Activated T-cell treated with anti-CD3 and anti-CD28 coated beads, Interleukin-2, amount 50 U/mL, for 48 hours (primary cell): ENCODE data around the gene ZER1.
A peak's percentile ranks its signal among the peaks of the same experiment; 100 is the strongest.

Experiments used
- DNase-seq, 2 experiments: peaks; one replicate each; pipeline ENCODE4 v3.0.0-alpha.2; 2020

ZER1 gene

DNA sequence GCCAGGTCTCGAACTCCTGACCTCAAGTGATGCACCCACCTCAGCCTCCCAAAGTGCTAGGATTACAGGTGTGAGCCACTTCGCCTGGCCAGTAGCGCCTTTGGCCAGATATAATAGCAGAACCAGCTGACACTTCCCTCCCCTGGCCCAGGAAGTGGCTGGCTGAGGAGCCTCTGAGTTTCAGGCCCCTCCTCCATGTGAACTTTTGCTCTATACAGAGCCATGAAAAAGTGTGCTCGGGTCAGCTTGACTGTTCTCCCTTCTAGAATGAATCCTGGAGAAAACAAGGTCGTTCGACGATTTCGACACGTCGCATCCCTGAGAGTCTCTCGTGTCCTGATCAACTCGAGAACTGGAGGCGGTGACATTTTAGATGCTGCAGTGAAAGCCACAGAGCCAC lies 39.2 kb downstream of the ZER1 start:
- no peak for DNase-seq

DNA sequence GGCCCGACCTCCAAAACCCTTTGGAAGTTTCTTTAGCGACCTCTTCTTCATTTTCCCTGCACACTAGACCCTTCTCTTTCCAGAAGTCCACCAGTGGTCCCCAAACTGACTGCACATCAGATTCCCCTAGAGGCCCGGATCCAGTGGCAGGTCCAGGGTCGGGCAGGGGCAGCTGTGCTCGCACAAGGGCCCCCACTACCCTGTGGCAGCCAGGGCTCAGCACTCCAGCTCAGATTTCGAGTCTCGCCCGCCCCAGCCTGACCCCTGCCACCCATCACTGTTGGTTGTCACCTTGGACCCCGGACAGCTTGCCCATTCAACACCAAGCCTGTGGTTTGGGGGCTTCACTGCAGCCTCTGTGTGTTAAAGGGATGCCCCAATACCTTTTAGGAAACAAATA lies 40.0 kb downstream of the ZER1 start:
- DNase-seq, result no peak

DNA sequence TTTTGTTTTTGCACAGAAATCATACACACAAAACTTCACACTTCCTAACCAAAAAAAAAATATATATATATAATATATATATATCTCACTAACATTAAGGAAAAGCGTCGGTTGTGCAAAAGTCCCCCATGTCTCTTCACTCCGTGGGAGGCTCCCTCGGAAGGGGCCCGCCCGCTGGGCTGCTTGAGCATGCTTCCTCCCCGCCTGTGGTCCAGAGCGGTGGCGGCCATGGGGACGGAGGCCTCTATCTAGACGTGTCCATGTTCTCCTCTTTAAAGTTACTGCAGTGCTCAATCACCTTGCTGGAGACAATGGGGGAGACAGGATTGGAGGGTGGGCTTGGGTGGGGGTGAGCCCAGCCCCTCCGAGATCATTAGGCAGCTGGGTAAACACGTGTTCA lies 40.6 kb downstream of the ZER1 start:
- no peak for DNase-seq

DNA sequence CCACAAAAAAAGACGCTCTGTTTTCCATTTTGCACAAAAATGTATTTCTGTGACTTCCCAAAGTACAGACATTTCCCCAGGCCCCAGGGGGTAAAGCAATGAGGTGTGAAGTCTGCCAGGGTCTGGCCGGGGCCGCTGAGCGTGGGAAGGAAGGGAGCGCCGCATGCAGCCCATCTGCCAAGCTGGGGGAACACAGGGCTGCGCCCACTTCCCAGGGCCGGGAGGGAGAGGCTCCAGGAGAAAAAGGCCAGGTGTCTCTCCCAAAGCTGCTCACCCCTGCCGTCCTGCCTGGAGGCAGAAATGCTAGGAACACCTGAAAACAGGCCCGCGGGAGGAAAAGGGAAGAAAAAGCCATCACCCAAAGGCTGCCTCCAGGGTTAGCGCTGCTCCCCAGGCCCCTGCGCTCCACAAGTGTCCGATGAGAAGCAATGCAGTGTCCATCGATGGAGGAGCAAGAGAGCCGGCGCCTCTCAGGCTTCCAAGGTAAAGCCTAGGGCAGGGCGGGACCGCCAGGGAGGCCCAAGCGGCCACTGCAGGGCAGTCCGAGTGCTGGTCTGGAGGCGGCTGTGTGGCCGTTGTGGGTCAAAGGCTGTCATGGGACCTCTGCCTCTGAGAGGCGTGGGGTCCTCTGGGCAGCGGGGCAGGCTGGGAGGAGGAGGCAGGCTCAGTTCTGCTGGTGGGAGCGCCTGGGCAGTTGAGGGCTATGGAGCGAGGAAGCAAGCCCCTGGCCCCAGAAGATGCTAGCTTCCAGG lies 41.8 kb downstream of the ZER1 start:
- DNase-seq, result no peak

DNA sequence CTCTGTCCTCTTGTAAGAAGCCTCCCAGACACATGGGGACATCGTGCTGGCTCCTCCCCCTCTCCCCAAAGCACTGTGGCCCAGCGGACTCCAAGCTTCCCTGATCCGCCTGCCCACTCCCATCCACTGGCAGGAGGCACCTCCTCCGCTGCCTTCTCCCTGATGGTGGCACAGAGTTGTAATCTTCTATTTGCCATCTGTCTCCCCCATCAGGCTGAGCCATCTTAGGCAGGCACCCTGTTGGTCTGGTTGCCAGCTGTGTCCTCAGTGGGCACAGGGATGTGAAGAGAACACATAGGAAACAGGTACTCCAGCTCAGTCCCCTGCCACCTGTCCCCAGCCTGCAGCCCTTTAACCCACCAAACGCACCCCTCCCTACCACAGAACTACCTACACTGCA lies 42.4 kb downstream of the ZER1 start:
- DNase-seq, result no peak

DNA sequence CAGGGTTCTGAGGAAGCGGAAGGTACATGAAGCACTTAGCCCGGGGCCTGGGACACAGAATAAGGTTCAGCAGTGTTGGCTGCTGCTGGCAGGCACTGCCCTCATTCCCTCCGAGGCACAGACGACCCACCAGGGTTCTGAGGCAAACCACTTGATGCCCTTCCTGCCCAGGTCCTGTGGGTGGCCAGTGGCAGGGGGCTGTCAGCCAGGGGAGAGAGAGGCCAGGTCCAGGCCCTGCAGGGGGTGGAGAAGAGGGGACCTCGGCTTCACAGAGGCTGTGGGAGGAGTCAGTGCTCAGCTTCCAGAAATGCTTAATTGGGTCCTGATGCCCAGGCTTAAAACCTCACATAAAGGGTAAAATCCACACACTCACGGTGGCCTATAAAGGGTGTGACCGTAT lies 43.4 kb downstream of the ZER1 start:
- DNase-seq, result no peak

DNA sequence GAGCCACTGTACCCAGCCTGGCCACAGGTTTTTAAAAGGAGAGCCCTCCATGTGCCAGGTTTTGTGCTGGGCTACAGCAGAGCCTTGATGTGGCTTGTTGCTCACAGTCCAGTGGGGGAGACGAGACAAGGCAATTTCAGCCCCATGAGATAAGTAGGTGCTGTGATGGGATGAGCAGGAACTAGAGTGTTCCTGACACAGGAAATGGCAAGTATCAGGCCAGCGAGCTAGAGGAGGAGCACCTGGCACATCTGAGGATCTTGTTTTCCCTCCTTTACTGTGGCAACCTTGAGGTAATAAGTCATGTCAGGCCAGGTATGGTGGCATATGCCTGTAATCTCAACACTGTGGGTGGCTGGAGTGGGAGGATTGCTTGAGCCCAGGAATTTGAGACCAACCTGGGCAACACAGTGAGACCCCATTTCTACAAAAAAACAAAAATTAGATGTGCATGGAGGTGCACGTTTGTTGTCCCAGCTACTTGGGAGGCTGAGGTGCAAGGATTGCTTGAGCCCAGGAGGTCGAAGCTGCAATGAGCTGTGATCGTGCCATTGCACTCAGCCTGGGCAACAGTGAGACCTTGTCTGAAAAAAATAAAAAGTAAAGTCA lies 44.0 kb downstream of the ZER1 start:
- no peak for DNase-seq

DNA sequence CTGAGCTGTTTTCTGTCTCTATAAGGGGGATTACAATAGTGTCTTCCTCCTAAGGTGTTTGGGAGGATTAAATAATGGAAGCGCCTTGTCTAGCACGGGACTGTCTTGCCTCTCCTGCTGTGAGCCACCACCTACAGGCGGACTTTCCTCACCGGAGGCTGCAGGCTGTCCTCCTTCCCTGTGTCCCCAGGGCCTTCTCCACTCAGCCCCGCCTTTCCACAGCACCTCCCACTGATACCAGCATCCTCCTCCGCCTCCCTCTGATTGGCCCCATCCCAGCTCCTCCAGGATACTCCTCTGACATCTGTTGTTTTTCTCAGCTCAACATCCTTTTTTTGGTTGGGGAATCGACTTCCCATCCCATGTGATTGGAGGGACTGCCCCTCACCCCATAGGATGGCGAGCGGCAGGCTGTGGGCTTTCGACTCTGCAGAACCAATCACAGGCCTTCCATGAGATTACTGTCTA lies 46.9 kb downstream of the ZER1 start:
- peak; percentile 57 to 69 for DNase-seq

DNA sequence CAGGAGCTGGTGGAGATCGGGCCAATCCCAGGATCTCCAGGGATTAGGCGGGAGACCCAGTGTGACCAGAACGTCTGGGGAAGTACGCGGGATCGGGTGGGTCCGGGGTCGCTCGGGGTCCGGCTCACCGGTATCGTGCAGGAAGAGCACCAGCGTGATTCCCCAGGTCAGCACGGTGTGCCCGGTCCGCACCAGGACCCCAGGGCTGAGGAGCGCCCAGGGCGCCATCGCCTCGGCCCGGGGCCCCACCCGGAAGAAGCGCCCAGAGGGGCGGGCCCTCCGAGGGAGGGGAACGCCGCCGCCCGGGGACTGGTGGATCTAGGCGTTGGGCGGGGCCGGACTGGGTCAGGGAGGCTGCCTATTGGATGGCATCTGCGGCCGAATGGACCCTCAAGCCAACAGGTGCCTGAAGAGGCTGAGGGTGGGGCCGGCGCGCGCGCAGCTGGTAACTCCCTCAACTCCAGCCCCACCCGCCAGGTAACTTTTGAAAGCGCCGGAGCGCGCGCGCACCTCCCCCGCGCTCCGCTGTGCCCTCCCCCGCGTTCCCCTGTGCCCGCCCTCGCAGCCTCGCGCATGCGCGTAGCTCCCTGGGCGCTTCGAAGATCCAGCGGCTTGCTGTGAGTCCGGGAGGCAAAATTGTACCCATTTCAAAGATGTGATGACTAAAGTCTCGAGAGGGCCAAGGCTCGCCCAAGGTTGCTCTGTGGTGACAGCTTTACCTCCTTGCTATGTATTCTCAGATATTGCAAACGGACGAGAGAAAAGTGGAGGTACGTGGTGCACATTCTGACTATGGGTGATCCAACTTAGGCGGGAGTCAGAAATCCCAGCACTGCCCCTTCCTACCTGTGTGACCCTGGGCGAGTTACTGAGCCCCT lies 47.6 kb downstream of the ZER1 start, which contains the start of gene ZDHHC12:
Gene ZDHHC12, minus strand, starts transcription at position 262 of the 878 bp plus-strand sequence. Its CDS starts 34 bp downstream, at position 228.
- DNase-seq, result peak; percentile 99

DNA sequence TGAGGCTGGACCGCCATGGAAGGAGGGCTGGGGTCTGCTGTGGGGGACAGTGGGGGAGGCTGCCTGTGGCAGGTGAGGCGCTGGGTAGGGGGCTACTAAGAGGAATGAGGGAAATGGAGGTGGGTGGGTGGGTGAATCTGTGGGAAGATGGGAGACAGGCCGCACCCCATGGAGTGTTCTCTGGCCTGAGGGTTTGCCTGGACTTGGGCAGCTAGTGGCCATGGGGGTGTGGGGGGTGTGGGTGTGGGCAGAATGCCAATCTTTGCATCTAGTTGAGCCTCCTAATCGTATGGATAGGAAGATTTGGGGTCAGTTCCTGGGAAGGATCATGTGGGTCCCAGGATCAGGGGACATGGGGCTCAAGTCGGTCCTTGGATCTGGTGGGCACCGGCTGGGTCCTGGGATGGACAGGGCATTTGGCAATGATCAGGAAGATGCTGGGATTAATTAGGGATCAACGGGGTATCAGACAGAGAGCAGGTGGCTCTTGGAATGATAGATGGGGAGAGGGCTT lies 48.3 kb downstream of the ZER1 start:
- no peak for DNase-seq

DNA sequence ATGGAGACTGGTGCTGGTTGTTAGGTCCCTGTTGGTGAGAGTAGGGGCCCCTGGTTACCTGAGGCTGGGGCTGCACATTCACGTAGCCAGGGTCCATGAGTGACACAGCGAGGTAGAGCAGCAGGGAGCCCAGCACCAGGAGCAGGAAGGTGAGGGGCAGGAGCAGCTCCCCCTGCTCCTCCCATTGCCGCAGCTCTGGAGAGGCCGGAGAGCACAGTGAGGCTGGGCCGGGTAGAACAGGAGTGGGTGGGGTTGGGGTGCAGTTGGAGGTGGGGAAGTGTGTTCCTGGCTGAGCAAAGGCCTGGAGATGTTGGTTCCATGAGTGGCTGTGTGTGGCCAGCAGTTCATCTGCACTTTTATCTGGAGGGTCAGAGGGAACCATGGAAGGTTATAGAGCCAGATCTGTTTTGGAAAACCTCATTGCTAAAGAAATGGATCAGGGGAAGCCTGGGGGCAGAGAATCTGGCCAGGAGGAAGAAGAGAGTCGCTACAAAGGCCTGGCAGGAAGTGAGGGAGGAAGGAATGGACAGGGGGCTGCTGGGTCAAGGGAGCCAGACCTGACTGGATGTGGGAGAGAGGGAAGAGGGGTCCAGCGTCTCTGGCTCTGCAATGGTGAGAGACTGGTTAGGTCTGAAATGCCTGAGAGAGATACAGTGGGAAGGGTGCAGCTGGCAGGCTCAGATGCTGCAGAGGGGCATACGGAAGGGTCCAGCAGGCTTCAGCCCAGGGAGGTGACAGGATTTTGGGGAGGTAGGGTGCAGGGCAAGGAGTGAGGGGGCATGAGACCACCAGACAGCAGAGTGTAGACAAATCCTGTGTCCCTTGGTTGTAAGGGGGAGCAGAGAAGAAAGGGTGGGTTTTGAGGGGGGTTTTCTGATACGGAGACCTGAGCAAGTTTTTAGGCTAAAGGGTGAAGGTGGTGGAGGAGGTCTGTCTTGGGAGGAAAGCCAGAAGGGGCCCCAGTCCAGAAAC lies 49.1 kb downstream of the ZER1 start:
- no peak for DNase-seq

DNA sequence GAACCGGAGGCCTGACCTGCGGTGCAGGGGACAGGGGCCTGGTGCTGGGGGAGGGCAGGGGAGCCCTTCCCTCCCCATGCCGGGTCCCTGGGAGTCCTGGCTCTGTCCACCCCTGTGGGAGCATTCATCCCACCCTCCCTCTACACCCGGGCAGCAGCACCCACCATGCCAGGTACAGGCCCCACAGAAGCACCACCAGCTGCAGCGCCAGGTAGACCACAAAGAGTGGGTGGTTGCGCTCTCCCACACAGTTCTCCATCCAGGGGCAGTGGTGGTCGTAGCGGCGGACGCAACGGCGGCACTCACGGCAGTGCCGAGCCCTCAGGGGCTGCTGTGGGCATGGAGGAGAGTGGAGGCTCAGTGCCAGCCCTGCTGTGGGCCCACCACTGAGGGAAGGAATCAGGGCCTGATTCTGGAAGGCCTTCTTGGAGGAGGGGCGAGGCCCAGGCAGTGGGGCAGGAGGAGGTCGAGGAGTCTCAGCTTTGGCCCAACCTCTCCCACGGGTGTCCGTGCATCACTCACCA lies 50.2 kb downstream of the ZER1 start:
- no peak for DNase-seq

DNA sequence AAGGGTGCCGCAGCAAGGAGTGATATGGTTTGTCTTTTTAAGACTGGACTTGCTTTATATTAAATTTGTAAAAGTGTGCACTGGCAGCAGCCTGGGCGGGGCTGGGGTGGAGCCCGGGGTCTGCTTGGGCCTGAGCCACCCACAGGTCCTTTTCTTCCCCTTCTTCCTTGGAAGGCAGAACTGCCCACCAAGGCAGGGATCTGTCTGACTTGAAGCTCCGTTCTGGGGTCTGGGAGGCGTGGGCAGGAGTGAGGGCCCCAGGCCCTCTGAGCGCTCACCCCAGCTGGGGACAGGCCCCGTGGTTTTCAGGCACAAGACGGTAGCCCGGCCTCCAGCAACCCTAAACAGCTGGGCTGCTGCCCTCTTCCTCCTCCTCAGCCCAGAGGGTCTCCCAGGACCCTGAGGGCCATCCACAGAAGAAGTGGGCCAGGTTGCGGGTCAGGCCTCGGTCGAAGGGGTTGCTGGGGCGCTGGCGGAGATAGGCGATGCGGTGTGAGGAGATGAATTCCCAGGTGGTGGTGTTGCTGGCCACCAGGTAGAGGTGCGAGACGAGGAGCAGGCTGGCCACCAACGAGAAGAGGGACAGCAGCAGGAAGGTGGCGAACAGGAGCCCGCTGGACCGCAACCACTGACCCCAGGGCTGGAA lies 50.8 kb downstream of the ZER1 start:
- no peak for DNase-seq

DNA sequence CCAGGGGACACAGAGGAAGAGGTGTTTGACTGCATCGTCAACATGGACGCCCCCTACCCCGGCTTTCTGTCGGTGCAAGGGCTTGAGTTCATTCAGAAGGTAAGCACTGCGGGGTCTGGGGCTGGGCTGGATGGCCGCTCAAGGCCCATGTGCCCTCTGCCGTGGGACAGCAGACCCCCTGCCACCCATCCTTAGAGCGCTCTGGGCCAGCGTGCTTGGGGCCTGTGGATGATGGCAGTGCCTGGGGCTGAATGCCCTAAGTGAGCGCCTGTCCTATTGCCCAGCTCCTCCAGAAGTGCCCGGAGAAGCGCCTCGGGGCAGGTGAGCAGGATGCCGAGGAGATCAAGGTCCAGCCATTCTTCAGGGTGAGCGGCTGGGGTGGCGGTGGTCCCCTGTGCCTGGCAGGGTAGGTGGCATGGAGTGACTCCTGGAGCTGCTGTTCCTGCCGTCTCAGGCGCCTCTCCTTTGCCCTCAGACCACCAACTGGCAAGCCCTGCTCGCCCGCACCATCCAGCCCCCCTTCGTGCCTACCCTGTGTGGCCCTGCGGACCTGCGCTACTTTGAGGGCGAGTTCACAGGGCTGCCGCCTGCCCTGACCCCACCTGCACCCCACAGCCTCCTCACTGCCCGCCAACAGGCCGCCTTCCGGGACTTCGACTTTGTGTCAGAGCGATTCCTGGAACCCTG lies 51.7 kb downstream of the ZER1 start:
- DNase-seq, result no peak

DNA sequence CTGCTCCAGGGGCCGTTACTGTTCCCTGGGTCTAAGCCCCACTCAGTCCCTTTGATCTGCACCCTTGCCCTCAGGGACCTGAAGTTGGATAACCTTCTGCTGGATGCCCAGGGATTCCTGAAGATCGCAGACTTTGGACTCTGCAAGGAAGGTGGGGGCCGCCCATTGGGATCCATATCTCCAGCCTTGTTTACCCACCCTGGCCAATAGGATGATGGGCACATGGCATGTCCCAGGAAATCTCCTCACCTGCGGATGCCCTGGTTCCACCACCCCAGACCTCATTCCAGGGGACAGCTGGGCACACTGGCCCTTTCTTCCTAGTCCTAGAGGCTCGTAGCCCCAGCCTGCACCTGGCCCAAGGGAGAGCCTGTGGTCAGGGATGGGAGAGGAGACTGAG lies 53.3 kb downstream of the ZER1 start:
- DNase-seq, result no peak

DNA sequence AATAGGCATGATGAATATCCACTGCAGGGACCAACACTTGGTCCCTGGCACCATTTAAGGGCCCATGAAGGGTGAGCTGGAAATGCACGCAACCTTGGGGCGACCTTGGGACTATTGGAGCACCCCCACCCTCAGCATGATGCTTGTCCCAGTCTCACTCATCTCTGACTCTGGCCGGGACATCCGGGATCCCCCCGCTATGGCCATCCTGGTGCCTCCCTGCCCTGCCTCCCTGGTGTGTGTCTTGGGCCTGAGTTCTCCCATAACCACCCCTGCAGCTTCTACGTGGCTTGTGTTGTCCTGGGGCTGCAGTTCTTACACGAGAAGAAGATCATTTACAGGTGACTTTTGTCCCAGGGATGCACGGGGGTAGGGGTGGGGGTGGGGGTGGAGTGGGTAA lies 53.7 kb downstream of the ZER1 start:
- DNase-seq, result no peak

DNA sequence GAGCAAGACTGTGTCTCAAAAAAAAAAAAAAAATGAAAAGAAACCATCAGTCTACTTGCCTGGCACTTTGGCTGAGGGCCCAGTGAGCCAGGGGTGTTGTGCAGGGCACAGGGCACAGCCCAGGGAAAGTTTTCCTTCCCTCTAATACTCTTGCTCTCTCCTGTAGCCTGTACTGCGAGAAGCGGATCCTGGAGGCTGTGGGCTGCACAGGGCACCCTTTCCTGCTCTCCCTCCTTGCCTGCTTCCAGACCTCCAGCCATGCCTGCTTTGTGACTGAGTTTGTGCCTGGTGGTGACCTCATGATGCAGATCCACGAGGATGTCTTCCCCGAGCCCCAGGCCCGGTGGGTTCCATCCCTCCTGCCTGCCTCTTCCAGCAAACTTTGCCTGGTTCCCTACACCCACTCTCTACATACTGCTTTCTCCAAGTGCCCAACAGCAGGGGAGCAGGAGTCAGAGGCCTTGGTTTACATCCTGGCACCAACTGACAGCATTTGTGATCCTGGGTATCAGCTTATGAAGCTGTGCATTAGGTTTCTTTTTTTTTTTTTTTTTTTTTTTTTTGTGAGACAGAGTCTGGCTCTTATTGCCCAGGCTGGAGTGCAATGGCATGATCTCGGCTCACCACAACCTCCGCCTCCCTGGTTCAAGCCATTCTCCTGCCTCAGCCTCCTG lies 55.0 kb downstream of the ZER1 start:
- no peak for DNase-seq

DNA sequence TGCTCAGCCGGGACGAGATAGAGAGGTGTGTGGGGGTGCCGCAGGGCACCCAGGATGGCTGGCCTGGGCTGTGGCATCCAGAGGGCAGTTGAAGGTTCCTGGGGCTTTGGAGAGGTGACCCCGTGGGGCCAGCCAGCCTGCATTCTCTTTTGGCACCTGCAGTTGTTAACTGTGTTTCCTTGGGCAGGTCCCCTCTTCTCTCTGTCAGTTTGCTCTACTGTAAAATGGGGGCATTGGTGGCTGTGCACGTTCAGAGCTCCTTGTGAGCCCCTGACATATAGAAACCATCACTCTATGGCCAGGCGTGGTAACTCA lies 56.3 kb downstream of the ZER1 start:
- DNase-seq, result no peak

DNA sequence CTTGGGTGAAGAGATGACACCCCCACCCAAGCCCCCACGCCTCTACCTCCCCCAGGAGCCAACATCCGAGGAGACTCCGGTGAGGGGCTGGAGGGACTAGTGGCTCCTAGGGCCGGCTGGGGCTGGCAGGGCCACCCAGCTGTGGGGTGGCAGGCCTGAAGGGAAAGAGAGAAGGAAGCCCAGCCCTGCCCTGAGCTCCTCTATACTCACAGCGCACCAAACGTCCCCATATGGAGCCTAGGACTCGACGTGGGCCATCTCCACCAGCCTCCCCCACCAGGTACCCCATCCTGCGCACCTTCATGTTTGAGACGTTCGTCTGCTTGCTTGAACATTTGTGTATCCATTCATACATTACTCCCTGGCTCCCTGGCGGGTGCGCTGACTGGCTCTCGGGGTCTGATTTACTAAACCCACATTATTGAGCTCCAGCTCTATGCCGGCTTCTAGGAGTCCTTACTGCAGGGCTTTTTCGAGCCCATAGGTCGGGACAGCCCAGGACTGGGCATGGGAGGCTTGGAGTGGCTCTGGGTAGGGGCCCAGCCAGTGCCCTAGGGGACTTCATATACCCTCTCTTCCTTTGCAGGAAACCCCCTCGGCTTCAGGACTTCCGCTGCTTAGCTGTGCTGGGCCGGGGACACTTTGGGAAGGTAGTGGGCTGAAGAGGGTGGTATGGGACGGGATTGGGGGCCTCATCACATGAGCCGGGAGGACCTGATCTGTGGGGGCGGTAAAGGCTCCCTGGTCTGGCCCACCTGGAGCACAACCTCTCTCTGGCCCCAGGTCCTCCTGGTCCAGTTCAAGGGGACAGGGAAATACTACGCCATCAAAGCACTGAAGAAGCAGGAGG lies 56.9 kb downstream of the ZER1 start:
- DNase-seq, result no peak
